IMR-90 (cell line): ENCODE results near the gene SLC6A6. TPM values are rescaled to one million over a fixed set of nuclear protein-coding genes. Genes with fewer than 3 reads are reported as not detected.

ENCODE experiments used
- ATAC-seq: fragments of 200-7000 bp; cut with Tn5 transposase; 2 replicates; pipeline ENCODE4 v1.9.1; 2020; ENCODE audit warnings: low read depth, mild to moderate bottlenecking, moderate library complexity
- BruUV-seq: library from RNA; stranded (reverse); fragments of 400-500 nt; replicated peaks from 2 replicates; lab custom pipeline; 2021; lab: Mats Ljungman, UMichigan
- CTCF ChIA-PET: fragments of 300-600 bp; formaldehyde crosslinking; extraction: SDS; loops from one replicate; lab custom pipeline; 2021; ENCODE audit warnings: antibody characterized with exemption; lab: Yijun Ruan, JAX
- POLR2A ChIA-PET: fragments of 300-600 bp; sonication (Branson Sonifier 250); formaldehyde crosslinking; loops from one replicate; lab custom pipeline; 2022; ENCODE audit warnings: antibody characterized with exemption; ENCODE audit not compliant: unreplicated experiment; lab: Charles Lee
- DNase-seq: peaks from one replicate; pipeline ENCODE4 v3.0.0; 2013
- H2AFZ ChIP-seq: replicated peaks from 2 replicates; pipeline ENCODE3; 2013; ENCODE audit warnings: low read length, mild to moderate bottlenecking; ENCODE audit not compliant: poor library complexity
- H2AK5ac ChIP-seq: 2 replicates; pipeline ENCODE4 v1.6.1; 2013; ENCODE audit warnings: low read depth, low read length, inconsistent platforms
- H2AK9ac ChIP-seq: replicated peaks from 2 replicates; pipeline ENCODE3; 2013; ENCODE audit warnings: mild to moderate bottlenecking, low read depth, low read length, moderate library complexity; ENCODE audit not compliant: poor library complexity
- H2BK120ac ChIP-seq: 2 replicates; pipeline ENCODE4 v1.6.1; 2013; ENCODE audit warnings: low read depth, low read length, inconsistent platforms
- H2BK15ac ChIP-seq: 3 replicates; pipeline ENCODE4 v1.6.1; 2013; ENCODE audit warnings: low read depth, low read length, inconsistent platforms
- H2BK20ac ChIP-seq: 2 replicates; pipeline ENCODE4 v1.6.1; 2013; ENCODE audit warnings: low read depth, mild to moderate bottlenecking, inconsistent platforms, low read length, moderate library complexity
- H2BK5ac ChIP-seq: 2 replicates; pipeline ENCODE4 v1.6.1; 2013; ENCODE audit warnings: mild to moderate bottlenecking, low read depth, low read length, inconsistent platforms; ENCODE audit not compliant: poor library complexity, severe bottlenecking
- H3K14ac ChIP-seq: replicated peaks from 2 replicates; pipeline ENCODE4 v1.6.1; 2013; ENCODE audit warnings: low read depth, low read length, inconsistent platforms
- H3K18ac ChIP-seq: 2 replicates; pipeline ENCODE4 v1.6.1; 2013; ENCODE audit warnings: low read depth, low read length, control low read depth
- H3K23ac ChIP-seq: 2 replicates; pipeline ENCODE4 v1.6.1; 2013; ENCODE audit warnings: low read depth, low read length, inconsistent platforms
- H3K27ac ChIP-seq: 2 replicates; pipeline ENCODE4 v1.5.1; 2013; ENCODE audit warnings: mild to moderate bottlenecking, control low read depth, low read length; ENCODE audit not compliant: insufficient read depth
- H3K27me3 ChIP-seq: 2 replicates; pipeline ENCODE4 v1.6.1; 2013; ENCODE audit warnings: low read length; ENCODE audit not compliant: control insufficient read depth, insufficient read depth
- H3K36me3 ChIP-seq: 2 replicates; pipeline ENCODE4 v1.6.1; 2013; ENCODE audit warnings: low read length, mixed read lengths; ENCODE audit not compliant: control insufficient read depth, insufficient read depth
- H3K4ac ChIP-seq: 2 replicates; pipeline ENCODE4 v1.6.1; 2013; ENCODE audit warnings: low read depth, low read length, inconsistent platforms
- H3K4me1 ChIP-seq: 2 replicates; pipeline ENCODE4 v1.6.1; 2013; ENCODE audit warnings: low read length, mixed read lengths; ENCODE audit not compliant: control insufficient read depth, insufficient read depth
- H3K4me2 ChIP-seq: 2 replicates; pipeline ENCODE4 v1.6.1; 2013; ENCODE audit warnings: low read depth, mild to moderate bottlenecking, control low read depth, low read length, moderate library complexity
- H3K4me3 ChIP-seq: 2 replicates; pipeline ENCODE4 v1.5.1; 2013; ENCODE audit warnings: low read depth, mild to moderate bottlenecking, control low read depth, low read length, moderate library complexity; ENCODE audit not compliant: insufficient read depth
- H3K56ac ChIP-seq: 2 replicates; pipeline ENCODE4 v1.6.1; 2013; ENCODE audit warnings: low read length, inconsistent platforms; ENCODE audit not compliant: insufficient read depth; ENCODE audit errors: extremely low read depth
- H3K79me1 ChIP-seq, 2 experiments: 2 replicates each; pipeline ENCODE4 v1.6.1; 2013; ENCODE audit warnings: low read length in 2 of 2, inconsistent platforms in 1 of 2, low read depth in 1 of 2
- H3K9ac ChIP-seq: 2 replicates; pipeline ENCODE4 v1.6.1; 2013; ENCODE audit warnings: low read depth, low read length, control low read depth
- H3K9me1 ChIP-seq: 2 replicates; pipeline ENCODE4 v1.6.1; 2013; ENCODE audit warnings: low read length, inconsistent platforms; ENCODE audit not compliant: insufficient read depth
- H3K9me3 ChIP-seq: 2 replicates; pipeline ENCODE4 v1.6.1; 2013; ENCODE audit warnings: low read length; ENCODE audit not compliant: control insufficient read depth, insufficient read depth
- H4K20me1 ChIP-seq: 2 replicates; pipeline ENCODE4 v1.6.1; 2013; ENCODE audit warnings: low read length, inconsistent platforms; ENCODE audit not compliant: insufficient read depth
- H4K5ac ChIP-seq: 2 replicates; pipeline ENCODE4 v1.6.1; 2013; ENCODE audit warnings: mild to moderate bottlenecking, low read depth, low read length, control low read depth
- H4K8ac ChIP-seq, 2 experiments: 2 replicates each; pipeline ENCODE4 v1.6.1; 2013; ENCODE audit warnings: low read depth in 2 of 2, low read length in 2 of 2, control low read depth in 1 of 2, inconsistent platforms in 1 of 2
- H4K91ac ChIP-seq: 2 replicates; pipeline ENCODE4 v1.6.1; 2013; ENCODE audit warnings: low read depth, low read length, inconsistent platforms; ENCODE audit not compliant: insufficient read depth
- MAFK ChIP-seq: IDR thresholded peaks from 2 replicates; pipeline ENCODE4 v1.6.1; 2012; ENCODE audit warnings: low read depth, low read length, improper control_type of control experiment
- MXI1 ChIP-seq: IDR thresholded peaks from 2 replicates; pipeline ENCODE4 v1.6.1; 2012; ENCODE audit warnings: low read depth, mild to moderate bottlenecking, low read length, moderate library complexity, borderline replicate concordance
- RAD21 ChIP-seq: IDR thresholded peaks from 2 replicates; pipeline ENCODE4 v1.6.1; 2012; ENCODE audit warnings: low read length, improper control_type of control experiment
- SMC3 ChIP-seq: fragments of 150-350 bp; IDR thresholded peaks from 2 replicates; pipeline ENCODE4 v1.6.1; 2016; ENCODE audit warnings: low read depth, mild to moderate bottlenecking, antibody characterized with exemption, low read length, moderate library complexity
- WGBS, 2 experiments: methylation state at CpG; one replicate each; pipeline versions ENCODE4 v1.1.5 to v1.1.7; 2013; ENCODE audit warnings: missing lambda C conversion rate in 2 of 2; ENCODE audit not compliant: insufficient read length in 1 of 2; ENCODE audit errors: extremely low coverage in 2 of 2; 5-methylcytosine and 5-hydroxymethylcytosine counted together
- dilution Hi-C: fragments of 300-500 bp; cut with HindIII; formaldehyde crosslinking; loops from one replicate; pipeline ENCODE4 v1.14.3; 2018; ENCODE audit warnings: low sequenced_read_pairs; ENCODE audit not compliant: unreplicated experiment
- in situ Hi-C: fragments of 300-500 bp; cut with MboI; formaldehyde crosslinking; loops from 3 replicates; pipeline ENCODE4 v1.14.3; 2019; ENCODE audit warnings: low sequenced_read_pairs, inconsistent platforms, mixed read lengths
- intact Hi-C: fragments of 100-400 bp; cut with micrococcal nuclease; formaldehyde crosslinking; loops from 2 replicates; pipeline ENCODE4 v1.10.0; 2022
- polyA plus RNA-seq, 3 experiments: library from polyadenylated mRNA; depleted of rRNA; stranded (reverse); fragments of >200 nt; gene quantifications; 2 replicates each; pipeline ENCODE4 v1.2.3, GENCODE V29; 2012; ENCODE audit warnings: low replicate concordance in 1 of 3
- total RNA-seq: library from RNA; depleted of rRNA; stranded (reverse); fragments of >200 nt; gene quantifications from 2 replicates; pipeline ENCODE4 v1.2.3, GENCODE V29; 2012

The SLC6A6 gene
- total and polyA plus RNA-seq, 2 of the 4 experiments (the other 2 are of a cell fraction), result 29.9 to 39.4 TPM

DNA sequence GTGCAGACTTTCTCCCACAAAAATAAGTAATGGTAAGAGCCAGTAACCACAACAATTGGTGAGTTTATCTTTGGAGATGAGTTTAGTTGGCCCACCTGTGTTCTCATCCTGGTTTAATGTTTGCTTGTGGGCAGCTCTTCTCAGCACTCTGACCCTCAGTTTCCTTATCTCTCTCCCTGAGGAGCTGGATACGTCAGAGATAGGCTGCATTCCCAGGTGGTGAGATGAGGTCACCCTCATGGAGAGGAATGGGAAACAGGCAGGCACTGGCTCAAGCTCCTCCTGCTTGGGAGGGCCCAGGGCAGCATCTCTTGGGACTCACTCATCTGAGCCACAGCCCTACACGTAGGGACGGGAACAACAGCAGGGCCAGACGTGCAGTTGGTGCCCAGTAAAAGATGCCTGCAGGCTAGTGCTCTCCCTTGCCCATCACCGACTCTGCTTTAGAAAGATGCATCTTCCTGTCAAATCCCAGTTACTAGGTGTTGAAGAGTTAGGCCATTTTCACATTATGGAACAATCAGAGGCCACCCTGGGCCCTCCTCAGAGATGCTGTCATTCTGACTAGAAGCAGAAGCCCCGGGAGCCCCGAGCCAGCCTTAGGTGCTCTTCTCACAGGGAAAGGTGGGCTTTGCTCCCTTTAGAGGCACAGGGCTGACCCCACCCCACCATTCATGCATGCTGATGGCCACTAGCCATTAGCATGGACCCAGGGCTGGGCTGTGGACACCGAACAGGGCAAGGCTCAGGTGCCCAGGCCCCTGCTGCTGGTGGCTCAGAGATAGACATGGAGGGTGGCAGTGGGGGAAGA lies 78.0 kb downstream of the SLC6A6 start:
- 100% methylated on average over 1 of the region's 8 CpGs; no CpG with 5 or more reads in 1 of the 2 experiments for WGBS, 2 experiments
- Histone ChIP-seq H2AK5ac (no peak overlapping the region), H2BK20ac (no peak overlapping the region), H4K8ac (no peak overlapping the region), H4K91ac (no peak overlapping the region), H2BK15ac (no peak overlapping the region), H3K9ac (no peak overlapping the region), H3K79me1 (no peaks in the 10 kb centered on the region), H2AFZ (no peak overlapping the region), H3K4ac (no peak overlapping the region), H3K18ac (no peak overlapping the region), H3K4me3 (no peak overlapping the region), H3K27me3 (no peaks in the 10 kb centered on the region), H3K56ac (no peak overlapping the region), H3K27ac (no peak overlapping the region), H4K5ac (no peak overlapping the region), H3K36me3 (peaks cover 75% of the 10 kb centered on the region), H2BK5ac (no peak overlapping the region), H3K23ac (no peak overlapping the region), H3K9me1 (peaks cover 10% of the 10 kb centered on the region; the same call in 1 of the 2 replicates), H3K4me2 (no peak overlapping the region), H3K4me1 (no peaks in the 10 kb centered on the region), H2BK120ac (no peak overlapping the region), H3K9me3 (no peaks in the 10 kb centered on the region), H3K14ac (no peak overlapping the region), H2AK9ac (no peak overlapping the region), H4K20me1 (no peaks in the 10 kb centered on the region)
- no peak for TF ChIP-seq MAFK
- TF ChIP-seq SMC3, result no peak
- no peak for TF ChIP-seq MXI1
- TF ChIP-seq RAD21, result no peak
- ChIA-PET POLR2A (no interaction called here), CTCF (no interaction called here)
- DNase-seq (peak; percentile 94), ATAC-seq (peak; percentile 85)
- in situ Hi-C loops, result no loop called here
- dilution Hi-C loops, result no loop called here
- BruUV-seq, result no TSS peak
- intact Hi-C loops, result no loop called here
